22Rv1 (cell line): ENCODE results near the gene ZNF581.

ENCODE experiments used
- ZFX ChIP-seq: fragments of 450-650 bp; IDR thresholded peaks from 2 replicates; pipeline ENCODE4 v1.6.1; 2017; ENCODE audit warnings: antibody characterized with exemption, borderline replicate concordance
- TF ChIP-seq, protein P1 (sequence below): fragments of 450-650 bp; IDR thresholded peaks from 2 replicates; pipeline ENCODE4 v1.5.1; 2017; ENCODE audit warnings: mild to moderate bottlenecking

DNA sequence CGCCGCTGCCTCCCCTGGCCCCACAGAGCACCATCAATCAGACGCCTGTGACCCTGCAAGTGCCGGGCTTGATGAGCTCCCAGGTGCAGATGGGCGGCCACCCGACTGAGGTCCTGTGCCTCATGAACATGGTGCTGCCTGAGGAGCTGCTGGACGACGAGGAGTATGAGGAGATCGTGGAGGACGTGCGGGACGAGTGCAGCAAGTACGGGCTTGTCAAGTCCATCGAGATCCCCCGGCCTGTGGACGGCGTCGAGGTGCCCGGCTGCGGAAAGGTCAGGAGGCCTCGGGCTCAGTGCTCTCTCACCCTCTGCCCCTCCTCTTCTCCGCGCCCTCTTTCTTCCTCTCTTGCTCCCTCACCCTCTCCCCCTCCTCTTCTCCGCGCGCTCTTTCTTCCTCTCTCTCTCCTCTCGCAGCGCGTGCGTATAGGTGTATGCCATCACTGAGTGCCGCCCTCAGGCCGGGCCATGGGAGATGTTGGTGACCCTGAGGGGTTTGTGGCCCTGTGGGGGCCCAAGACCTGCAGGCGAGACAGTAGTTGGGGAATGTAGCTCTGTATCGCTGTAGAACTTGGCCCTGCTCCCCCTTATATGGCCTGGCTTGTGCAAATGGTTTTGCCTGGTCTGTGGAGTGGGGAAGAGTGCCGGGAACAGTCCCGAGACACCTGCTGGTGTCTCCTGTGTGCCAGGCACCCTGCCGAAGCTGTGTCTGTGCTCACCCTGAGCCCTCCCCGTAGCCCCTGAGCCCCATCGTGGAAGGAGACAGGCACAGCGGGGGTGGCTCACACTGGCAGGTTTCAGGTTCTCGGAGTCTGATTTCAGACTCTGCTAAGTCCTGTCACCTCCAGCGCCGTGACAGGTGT, 26.2 kb downstream of the ZNF581 start:
- TF ChIP-seq, protein P1, sequence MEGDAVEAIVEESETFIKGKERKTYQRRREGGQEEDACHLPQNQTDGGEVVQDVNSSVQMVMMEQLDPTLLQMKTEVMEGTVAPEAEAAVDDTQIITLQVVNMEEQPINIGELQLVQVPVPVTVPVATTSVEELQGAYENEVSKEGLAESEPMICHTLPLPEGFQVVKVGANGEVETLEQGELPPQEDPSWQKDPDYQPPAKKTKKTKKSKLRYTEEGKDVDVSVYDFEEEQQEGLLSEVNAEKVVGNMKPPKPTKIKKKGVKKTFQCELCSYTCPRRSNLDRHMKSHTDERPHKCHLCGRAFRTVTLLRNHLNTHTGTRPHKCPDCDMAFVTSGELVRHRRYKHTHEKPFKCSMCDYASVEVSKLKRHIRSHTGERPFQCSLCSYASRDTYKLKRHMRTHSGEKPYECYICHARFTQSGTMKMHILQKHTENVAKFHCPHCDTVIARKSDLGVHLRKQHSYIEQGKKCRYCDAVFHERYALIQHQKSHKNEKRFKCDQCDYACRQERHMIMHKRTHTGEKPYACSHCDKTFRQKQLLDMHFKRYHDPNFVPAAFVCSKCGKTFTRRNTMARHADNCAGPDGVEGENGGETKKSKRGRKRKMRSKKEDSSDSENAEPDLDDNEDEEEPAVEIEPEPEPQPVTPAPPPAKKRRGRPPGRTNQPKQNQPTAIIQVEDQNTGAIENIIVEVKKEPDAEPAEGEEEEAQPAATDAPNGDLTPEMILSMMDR, result no peak
- no peak for TF ChIP-seq ZFX
